NAMALWA (cell line): Measurements from ENCODE around the gene AKAP8.
"Not testable (repeated sequence)": the region's sequence is repeated elsewhere in the genome, so short reads cannot be mapped to it uniquely, and the experiment has no call there.

Experiments used
- DNase-seq: peaks from one replicate; pipeline ENCODE4 v3.0.0-alpha.2; 2015; ENCODE audit warnings: low spot score

Gene AKAP8

GRCh38 chr19:15379083-15379998 lies at the start of gene AKAP8:
TSS of gene AKAP8 (minus strand) at chr19:15379787. CDS start at chr19:15379731, 56 bp downstream.
- peak; percentile 98 for DNase-seq

DNA sequence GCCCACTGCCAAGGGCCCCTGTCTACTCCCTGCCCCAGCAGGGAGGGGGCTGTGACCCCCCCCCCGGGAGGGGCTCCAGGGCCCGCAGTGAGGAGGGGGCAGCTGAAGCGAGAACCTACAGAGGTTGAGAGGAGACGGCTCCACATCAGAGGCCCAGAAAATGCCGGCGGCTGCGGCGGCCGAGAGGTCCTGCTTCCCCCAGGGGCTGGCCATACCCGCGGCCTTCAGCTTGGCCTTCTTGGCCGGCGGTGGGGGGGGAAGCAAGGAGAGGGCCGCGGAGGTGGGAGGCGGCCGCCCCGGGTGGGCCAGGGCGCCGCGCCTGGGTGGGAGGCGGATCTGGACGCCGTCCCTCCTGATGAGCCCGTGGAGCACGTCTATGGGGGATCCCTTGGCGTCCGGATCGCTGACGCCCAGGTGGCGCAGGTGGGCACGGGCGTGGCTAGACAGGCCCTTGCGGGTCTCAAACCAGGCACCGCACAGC lies 48.4 kb upstream of the AKAP8 start:
- DNase-seq = no peak

DNA sequence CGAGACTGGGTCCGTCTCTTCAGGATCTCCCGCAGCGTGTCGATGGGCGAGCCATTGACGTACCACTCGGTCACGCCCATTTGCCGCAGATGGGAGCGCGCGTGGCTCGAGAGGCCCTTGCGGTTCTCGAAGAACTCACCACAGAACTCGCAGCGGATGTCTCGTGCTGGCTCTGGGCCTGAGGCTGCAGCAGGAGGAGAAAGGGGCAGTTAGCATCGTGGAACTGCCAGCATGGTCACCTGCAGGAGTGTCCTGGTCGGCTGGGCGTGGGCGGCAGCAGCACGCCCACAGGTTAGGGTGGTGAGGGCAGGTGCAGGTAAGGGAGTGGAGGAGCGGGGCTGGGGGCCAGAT lies 47.7 kb upstream of the AKAP8 start:
- no peak for DNase-seq

GRCh38 chr19:15426485-15427349 lies 47.1 kb upstream of the AKAP8 start:
- no peak for DNase-seq

- no peak for DNase-seq
Measured at GRCh38 chr19:15425321-15425950, 45.8 kb upstream of the AKAP8 start.

- DNase-seq = no peak
Measured at GRCh38 chr19:15424692-15425272, 45.2 kb upstream of the AKAP8 start.

DNA sequence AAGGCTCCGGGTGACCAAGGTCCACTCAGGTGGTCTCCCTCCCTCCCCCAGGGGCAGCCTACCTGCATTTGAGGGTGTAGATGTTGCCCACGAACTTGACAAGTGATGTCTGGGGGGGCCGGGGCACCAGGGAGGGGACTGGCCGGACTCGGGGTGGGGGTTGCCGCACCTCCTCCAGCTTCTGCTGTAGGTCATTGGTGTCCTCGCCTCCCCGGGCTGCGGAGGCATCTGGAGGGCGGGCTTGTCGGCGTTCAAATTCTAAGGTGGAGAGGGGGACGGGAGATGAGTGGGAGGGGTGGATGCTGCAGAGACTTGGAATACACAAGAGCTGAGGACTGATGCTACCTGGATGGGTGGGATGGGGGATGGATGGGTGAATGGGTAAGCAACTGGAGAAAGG lies 44.5 kb upstream of the AKAP8 start:
- no peak for DNase-seq

GRCh38 chr19:15423130-15423529 lies 43.5 kb upstream of the AKAP8 start:
- no peak for DNase-seq

DNA sequence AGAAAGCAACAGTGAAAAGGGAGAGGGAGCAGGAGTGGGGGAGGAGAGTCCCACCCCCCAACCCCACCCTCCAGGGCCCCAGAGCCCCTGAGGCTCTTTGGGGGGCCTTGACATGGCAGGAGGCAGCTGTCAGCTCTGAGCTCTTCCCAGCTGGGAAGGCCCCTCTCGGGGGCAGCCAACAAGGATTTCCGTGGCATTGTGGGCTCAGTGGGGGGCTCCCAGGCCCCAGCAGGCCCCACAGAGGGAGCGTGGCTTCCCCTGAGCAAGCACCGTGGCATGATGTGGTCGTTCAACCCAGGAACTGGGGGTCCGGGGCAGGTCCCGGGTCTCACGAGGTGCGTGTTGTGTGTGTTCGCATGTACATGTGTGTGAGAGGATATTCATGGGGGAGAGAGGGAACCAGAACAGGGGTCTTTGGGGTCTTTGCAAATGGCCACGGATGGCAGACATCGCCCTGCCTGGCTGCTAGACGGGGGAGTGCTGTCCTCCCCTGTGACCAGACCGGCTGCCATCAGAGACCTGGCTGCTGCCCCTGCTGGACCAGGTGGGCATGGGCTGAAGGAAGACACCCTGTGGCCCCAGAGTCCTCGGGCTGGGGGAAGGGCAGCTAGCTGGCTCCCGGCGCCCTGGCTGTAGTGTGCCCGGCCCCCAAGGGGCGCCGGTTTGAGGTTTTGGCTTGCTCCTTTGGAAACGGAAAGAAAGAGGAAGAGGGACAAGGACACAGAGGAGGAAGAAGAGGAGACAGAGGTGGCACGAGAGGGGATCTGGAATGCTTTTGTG lies 42.9 kb upstream of the AKAP8 start:
- no peak for DNase-seq

GRCh38 chr19:15421721-15422260 lies 42.2 kb upstream of the AKAP8 start:
- no peak for DNase-seq

DNA sequence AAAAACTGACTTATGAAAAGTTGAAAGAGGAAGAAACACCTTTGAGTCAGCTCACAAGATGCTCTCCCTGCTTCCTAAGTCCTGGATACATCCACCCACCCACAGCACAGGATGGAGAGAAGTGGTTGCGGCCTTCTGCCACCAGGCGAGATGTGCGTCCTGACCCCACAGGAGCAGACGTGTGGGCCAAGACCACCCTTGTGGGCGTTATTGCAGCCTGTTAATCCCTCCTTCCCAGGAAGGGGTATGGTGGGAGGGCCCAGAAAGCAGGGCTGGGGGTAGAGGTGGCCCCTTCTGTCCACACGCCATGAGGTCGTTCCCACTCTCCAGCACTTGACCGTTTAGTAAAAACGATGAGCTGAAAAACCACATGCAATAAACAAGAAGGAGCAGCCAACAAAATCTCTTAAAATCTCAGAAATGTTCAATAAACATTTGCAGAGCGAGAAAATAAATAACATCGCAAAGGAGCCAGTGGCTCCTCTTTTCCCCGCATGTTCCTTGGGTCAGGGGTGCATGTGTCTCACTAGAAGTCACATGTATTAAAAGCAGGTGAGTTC lies 41.6 kb upstream of the AKAP8 start:
- no peak for DNase-seq

- DNase-seq = no peak
Measured at GRCh38 chr19:15419413-15420025, 39.9 kb upstream of the AKAP8 start.

DNA sequence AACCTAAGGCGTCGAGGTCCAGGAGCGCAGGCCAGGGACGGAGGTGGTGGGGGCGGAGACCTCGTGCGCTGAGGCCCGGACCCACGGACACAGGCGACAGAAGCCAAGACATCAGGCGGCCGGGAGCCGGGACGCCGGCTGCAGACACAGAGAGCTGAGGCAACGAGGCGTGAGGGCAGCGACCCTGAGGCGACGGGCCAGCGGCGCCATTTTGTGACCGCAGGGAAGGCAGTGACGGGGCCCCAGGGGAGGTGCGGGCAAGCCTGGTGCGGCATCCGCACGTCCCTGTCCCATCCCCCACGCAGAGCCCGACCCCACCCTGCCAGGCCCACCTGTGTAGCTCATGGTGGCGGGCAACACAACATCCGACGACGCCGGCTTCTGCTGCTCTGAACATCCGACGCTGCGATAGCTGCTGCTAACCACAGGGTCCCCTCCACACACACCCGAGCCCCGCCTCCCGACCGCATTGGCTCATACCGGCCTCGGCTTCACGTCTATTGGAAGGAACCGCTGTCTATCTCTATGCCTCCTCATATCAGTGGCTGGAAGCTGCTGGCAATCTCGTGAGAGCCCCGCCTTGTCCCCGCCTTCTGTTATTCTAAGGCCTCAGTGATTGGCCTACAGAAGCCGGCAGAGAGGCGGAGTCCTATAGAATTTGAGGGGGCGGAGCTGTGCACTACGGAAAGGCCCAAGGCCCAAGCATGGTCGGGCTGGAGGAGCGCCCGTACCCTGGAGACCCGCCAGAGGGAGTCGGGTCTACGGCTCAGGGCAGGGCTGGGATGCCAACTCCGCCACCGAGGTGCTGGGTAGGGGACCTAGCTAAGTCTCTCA lies 39.2 kb upstream of the AKAP8 start, which contains the start of gene AKAP8L:
Gene AKAP8L, minus strand, starts transcription at position 410 of the 834 bp plus-strand sequence. Its CDS starts 65 bp downstream, at position 345.
- DNase-seq = peak; percentile 100

DNA sequence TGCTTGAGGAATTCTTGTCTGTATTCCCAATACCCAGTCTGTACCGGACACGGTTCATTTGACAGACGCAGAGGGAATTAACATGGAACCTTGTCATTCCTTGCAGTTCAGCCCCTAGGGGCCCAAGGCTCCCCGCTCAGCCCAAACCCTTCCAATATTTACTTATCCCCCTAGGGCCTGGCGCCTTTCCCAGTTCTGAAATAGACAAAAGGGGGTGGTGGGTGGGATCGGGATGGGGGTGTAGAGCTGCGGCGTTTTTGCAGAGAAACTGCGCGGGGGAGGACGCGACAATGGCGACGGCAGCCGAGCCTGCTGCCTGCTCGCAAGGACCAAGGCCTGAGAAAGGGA lies 38.6 kb upstream of the AKAP8 start:
- DNase-seq = no peak

GRCh38 chr19:15417699-15418098 lies 38.1 kb upstream of the AKAP8 start:
- DNase-seq = peak; percentile 34

DNA sequence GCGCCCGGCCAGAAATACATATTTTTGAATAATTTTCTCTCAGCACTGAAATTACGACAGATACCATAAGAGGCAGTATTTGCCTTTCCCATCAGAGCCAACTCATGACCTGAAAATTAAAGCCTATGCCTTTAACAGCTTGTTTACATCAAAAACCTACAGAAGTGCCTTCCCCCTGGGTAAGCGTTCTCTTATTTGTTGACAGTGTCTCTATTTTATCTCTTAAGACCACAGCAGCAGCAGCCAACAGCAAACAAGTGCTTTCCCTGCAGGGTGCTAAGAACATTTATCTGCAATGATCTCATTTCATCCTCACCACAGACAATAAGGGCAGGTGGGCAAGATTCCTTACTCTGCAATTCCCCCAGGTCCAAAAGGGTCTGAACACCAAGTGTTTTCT lies 33.2 kb upstream of the AKAP8 start:
- DNase-seq = peak; percentile 17

DNA sequence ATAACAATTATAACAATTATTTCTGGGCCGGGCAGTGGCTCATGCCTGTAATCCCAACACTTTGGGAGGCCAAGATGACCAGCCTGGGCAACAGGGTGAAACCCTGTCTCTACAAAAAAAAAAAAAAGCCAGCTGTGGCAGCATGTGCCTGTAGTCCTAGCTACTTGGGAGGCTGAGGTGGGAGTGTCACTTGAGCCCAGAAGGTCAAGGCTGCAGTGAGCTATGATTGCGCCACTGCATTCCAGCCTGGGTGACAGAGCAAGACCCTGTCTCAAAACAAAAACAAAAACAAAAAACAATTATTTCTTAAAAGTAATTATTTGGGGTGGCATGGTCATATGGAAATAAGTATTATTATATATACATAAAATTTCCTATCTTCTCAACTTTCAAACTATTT lies 31.8 kb upstream of the AKAP8 start:
- not testable (repeated sequence) for DNase-seq

DNA sequence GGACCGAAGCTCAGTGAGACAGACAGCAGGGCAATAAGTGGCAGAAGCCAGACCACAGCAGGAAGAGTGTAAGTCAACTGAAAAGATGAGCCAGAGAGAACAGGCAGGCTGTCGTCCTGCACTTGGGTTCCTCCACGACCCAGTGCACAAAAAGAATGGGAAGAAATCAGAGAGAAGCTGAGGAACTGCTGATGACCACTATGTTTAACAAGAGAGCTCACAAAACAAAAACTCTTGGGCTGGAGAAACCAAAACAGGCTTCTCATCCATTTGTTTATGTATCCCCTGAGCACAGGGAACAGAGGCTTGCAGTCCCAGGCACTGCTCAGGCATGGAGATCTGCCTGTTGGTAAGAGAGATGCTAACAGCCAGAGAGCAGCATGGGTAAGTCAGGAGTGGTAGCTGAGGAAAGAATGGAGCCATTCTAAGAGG lies 25.2 kb upstream of the AKAP8 start:
- DNase-seq = no peak
